AG04450 (cell line): ENCODE results near the gene CEP192. TPM values are rescaled to one million over a fixed set of nuclear protein-coding genes. Genes with fewer than 3 reads are reported as not detected.

Experiments
- CTCF ChIA-PET: fragments of 300-600, 350-600 bp; formaldehyde crosslinking; extraction: SDS; loops from one replicate; lab custom pipeline; 2022; ENCODE audit warnings: antibody characterized with exemption, inconsistent platforms; lab: Charles Lee
- POLR2A ChIA-PET: fragments of 350-600 bp; formaldehyde crosslinking; extraction: SDS; loops from one replicate; lab custom pipeline; 2021; ENCODE audit warnings: antibody characterized with exemption, inconsistent platforms; lab: Yijun Ruan, JAX
- DNase-seq: peaks from one replicate; pipeline ENCODE4 v3.0.0-alpha.2; 2011; ENCODE audit warnings: low read depth, low spot score
- H3K27ac ChIP-seq: one replicate; pipeline ENCODE4 v1.5.1; 2012; ENCODE audit warnings: low read depth, low read length, control low read depth
- H3K27me3 ChIP-seq: one replicate; pipeline ENCODE4 v1.6.0; 2012; ENCODE audit warnings: low read length; ENCODE audit not compliant: control insufficient read depth, insufficient read depth
- H3K4me3 ChIP-seq: 2 replicates; pipeline ENCODE4 v1.5.1; 2011; ENCODE audit warnings: mild to moderate bottlenecking, low read depth, low read length, control low read depth
- H3K9me3 ChIP-seq: 2 replicates; pipeline ENCODE4 v1.5.1; 2012; ENCODE audit warnings: low read length; ENCODE audit not compliant: control insufficient read depth, insufficient read depth
- polyA plus RNA-seq: library from polyadenylated mRNA; depleted of rRNA; stranded (reverse); fragments of >200 nt; gene quantifications from 2 replicates; pipeline ENCODE4 v1.2.3, GENCODE V29; 2011; rRNA removed
- TF ChIP-seq, protein P1 (sequence below): IDR thresholded peaks from 2 replicates; pipeline ENCODE4 v1.5.1; 2011; ENCODE audit warnings: low read depth, low read length, control low read depth, inconsistent platforms

Gene CEP192
- polyA plus RNA-seq, 1 experiment = 21.1 TPM

DNA sequence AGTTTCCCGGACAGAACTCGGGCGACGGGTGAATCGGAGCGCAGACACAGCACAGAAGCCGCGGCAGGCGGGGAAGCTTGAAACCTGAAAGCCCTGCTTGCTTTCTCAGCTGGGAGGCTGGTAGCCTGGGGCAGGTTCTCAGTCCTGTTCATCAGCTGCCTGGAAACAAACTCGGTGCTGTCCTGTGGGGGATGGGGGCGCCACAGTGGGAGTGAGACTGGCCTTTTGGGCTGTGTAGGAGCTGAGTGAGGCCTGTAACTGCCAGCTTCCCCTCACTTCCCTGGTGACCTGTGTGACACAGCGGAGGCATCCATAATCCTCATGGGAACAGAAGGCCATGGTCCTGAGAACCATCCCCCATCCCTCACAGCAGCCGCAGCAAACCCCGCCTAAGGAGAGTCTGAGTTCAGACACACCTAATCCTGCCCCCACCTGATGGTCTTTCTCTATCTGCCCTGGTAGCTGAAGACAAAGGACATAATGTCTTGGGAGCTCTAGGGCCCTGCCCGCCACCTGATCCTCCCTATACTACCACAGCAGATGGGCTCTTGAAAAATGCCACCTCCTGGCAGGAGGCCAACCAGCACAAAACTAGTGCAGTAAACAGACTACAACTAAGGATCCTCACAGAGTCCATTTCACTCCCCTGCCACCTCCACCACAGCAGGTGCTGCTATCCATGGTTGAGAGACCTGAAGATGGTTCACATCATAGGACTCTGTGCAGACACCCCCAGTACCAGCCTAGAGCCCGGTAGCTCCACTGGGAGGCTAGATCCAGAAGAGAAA is 174.7 kb downstream of the CEP192 start:
- no peak overlapping the region for H3K4me3 ChIP-seq
- CTCF ChIA-PET = no interaction called here
- H3K27me3 ChIP-seq = no peaks in the 10 kb centered on the region
- no peak overlapping the region for H3K27ac ChIP-seq
- POLR2A ChIA-PET = no interaction called here
- TF ChIP-seq, protein P1, sequence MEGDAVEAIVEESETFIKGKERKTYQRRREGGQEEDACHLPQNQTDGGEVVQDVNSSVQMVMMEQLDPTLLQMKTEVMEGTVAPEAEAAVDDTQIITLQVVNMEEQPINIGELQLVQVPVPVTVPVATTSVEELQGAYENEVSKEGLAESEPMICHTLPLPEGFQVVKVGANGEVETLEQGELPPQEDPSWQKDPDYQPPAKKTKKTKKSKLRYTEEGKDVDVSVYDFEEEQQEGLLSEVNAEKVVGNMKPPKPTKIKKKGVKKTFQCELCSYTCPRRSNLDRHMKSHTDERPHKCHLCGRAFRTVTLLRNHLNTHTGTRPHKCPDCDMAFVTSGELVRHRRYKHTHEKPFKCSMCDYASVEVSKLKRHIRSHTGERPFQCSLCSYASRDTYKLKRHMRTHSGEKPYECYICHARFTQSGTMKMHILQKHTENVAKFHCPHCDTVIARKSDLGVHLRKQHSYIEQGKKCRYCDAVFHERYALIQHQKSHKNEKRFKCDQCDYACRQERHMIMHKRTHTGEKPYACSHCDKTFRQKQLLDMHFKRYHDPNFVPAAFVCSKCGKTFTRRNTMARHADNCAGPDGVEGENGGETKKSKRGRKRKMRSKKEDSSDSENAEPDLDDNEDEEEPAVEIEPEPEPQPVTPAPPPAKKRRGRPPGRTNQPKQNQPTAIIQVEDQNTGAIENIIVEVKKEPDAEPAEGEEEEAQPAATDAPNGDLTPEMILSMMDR = no peak
- DNase-seq = no peak
- H3K9me3 ChIP-seq = no peaks in the 10 kb centered on the region; the same call in 1 of the 2 replicates

DNA sequence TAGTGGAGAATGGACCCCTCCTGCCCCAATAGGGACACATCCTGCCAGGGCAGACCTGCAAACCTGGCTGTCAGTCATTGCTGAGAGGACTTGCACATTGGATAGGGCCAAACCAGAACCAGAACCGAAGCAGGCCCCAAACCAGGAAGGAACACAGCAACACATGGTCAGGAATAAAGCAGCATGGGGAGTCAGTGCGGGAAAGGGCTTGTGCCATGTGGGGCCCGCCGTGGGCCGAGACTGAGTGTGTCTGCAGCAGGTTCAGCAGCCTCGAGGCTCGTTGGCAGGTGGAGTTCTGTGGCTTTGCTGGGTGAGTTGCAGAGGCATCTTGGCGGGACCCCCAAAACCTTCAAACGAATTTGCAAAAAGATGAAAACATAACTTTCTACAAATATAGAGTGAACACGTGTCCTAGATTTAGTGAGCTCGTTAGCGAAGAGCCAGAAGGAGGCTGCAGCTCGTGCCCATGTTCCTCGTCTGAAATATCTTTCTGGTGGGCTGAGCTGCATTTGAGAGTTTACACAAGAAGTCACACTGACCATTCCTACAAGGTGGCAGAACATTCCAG is 182.5 kb downstream of the CEP192 start:
- CTCF ChIA-PET = interaction anchor here (3.0 kb wide), 1 partner anchor 14 kb away, joined by 14 read pairs; no protein-coding TSS in a partner anchor

More for the DNA sequence above, 182.5 kb downstream of the CEP192 start:
- POLR2A ChIA-PET = no interaction called here
- Histone ChIP-seq H3K9me3 (no peaks in the 10 kb centered on the region), H3K4me3 (no peak overlapping the region), H3K27ac (no peak overlapping the region), H3K27me3 (no peaks in the 10 kb centered on the region)
- DNase-seq = no peak
- TF ChIP-seq, protein P1 = no peak

Other genes with a start within 250 kb of the CEP192 start
- 19.8 and 25.9 TPM in 2 replicates for gene PTPN2, start 107.1 kb upstream of the CEP192 start, polyA plus RNA-seq
- 47.9 and 54.6 TPM in 2 replicates for gene SEH1L, start 43.4 kb upstream of the CEP192 start, polyA plus RNA-seq
- not detected in 2 replicates for gene LDLRAD4, start 227.4 kb downstream of the CEP192 start, polyA plus RNA-seq